HG03378 (cell line): ENCODE data around the gene POP7.
"Not testable (repeated sequence)": the region's sequence is repeated elsewhere in the genome, so short reads cannot be mapped to it uniquely, and the experiment has no call there.

Experiments used
- ATAC-seq: cut with Tn5 transposase; IDR thresholded peaks from one replicate; pipeline ENCODE4 v1.9.1; 2021; ENCODE audit warnings: mild to moderate bottlenecking, moderate library complexity; ENCODE audit not compliant: unreplicated experiment

Gene POP7

GRCh38 chr7:100705753-100706671 is at the start of gene POP7:
TSS of gene POP7 (plus strand) at chr7:100706121. CDS start at chr7:100706831, 710 bp downstream.
- peak; percentile 68 for ATAC-seq

GRCh38 chr7:100662194-100662776 is 43.6 kb upstream of the POP7 start:
- not testable (repeated sequence) for ATAC-seq

DNA sequence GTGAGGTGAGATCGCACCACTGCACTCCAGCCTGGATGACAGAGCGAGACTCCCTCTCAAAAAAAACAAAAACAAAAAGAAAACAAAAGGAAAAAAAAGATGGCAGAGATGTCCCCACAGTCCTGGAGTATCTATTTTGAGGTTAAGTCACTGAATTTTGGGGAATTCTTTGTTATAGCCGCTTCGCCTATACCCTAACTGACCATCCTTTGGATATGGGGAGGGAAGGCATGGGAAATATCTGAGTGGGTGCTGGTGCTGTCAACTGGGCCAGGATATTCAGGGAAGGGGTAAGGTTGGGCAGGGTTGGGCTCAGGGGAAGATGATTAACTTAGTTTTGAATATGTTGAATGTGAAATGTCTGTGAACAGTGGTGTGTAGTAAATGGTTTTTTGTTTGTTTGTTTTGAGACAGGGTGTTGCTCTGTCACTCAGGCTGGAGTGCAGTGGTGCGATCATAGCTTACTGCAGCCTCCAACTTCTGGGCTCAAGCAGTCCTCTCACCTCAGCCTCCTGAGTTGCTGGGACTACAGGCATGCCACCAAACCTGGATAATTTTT is 40.7 kb upstream of the POP7 start:
- ATAC-seq = no peak

DNA sequence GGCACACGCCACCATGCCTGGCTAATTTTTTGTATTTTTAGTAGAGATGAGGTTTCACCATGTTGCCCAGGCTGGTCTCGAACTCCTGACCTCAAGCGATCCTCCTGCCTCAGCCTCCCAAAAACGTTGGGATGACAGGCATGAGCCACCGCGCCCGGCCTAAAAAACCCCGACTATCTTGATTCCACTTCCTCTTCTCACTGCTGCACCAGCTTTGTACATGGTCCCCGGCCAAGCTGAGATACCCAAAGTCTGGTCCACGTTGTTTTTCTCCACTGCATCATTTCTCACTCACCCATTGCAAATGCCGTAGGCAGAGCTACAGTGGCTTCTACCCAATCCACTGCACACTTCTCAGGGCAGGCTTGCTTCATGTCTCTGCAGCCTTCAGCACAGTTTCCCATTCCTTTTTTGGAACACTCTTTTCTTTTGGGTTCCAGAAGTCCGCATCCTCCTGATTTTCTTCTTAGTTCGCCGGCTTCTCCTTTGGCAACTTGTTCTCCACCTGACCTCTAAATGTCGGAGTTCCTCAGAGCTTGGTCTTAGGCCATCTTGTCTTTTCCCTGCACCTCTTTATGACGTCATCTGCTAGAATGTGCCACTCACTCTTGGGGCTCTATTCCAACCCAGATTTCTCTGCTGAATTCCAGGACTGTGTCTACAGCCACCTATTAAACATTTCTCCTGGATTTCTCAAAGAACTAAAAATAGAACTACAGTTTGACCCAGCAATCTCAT is 38.4 kb upstream of the POP7 start:
- ATAC-seq = no peak

- no peak for ATAC-seq
Observed at GRCh38 chr7:100668069-100668449, 37.9 kb upstream of the POP7 start.

- not testable (repeated sequence) for ATAC-seq
Observed at GRCh38 chr7:100669106-100669505, 36.8 kb upstream of the POP7 start.

GRCh38 chr7:100670074-100670473 is 35.8 kb upstream of the POP7 start:
- ATAC-seq = no peak

DNA sequence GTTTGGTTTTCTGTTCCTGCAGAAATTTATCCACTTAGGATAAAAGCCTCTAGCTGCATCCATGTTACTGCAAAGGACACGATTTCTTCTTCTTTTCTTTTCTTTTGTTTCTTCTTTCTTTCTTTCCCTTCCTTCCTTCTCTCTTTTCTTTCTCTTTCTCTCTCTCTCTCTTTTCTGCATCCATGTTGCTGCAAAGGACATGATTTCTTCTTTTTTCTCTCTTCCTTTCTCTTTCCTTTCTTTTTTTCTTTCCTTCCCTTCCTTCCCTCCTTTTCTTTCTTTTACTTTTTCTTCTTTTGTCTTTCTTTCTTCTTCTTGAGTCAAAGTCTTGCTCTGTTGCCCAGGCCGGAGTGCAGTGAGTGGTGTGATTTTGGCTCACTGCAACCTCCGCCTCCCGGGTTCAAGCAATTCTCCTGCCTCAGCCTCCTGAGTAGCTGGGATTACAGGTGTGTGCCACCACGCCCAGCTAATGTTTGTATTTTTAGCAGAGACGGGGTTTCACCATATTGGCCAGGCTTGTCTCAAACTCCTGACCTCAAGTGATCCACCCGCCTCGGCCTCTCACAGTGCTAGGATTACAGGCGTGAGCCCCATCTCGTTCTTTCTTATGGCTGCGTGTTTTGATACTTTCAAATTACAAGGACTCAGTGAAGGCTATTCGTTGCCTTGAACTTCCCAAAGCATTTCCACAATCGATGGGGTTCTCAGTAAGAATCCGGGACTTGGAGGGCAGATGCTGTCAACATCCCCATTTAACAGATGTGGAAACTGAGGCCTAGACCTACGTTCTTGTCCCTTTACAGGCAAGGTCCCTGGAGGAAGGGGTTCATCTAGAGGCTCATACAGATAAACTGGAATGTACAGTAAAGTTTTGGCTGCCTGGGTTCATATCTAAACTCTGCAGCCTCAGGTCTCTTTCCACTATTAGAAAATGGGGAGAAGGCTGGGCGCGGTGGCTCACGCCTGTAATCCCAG is 34.3 kb upstream of the POP7 start:
- no peak for ATAC-seq

DNA sequence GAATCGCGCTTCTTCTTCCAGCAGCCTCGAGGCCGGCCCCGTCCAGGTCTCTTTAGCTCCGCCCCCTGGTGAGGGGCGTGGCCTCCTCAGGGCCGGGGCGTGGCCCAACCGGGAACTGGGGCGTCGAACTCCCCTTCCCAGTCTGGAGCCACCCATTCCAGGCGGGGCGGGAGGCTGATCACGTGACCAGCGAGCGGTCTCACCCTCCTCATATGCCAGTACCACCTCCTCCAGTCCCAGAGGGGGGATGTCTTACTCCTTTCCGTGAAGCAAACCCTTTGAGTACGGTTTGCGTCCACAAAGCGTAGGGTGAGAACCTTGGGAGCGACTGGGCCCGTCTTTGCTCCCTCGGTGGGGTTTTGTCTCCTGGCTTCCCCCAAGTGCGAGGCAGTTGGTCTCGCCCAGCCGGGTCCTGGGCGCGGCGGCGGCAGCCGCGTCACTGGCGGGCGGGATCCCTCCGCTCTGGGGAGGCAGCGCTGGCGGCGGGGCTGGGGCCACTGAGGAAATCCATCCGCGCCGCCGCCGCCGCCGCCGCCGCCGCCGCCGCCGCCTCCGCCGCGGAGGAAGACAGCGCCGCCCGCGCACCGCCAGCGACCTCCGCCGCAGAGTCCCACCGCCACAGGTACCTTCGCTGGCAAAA is 32.5 kb upstream of the POP7 start, which contains the start of gene GNB2:
TSS of gene GNB2 (plus strand) at position 439 of the 640 bp plus-strand sequence. CDS start 2,526 bp downstream, outside the sequence.
- peak; percentile 56 for ATAC-seq

DNA sequence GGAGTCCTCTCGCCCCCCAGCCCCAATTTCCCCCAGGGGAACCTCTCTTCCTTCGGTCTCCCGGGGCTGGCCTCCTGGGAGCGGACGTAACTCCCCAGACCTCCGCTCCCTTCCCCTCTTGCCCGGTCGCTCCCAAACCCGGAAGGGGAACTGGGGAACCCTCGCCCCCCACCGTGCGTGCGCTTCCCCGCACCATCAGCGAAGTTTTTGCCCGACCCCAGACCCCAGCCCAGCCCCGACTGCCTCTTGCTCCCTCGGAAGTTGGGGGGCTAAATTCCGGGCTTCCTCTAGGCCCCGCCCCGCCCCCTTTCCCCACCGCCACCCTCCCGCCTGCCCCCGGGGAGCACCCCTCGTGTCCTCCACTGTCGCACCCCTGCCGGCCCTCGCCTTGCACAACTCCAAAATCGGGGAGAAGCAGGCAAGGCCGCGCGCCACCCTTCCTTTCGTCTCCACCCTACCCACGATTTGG is 31.9 kb upstream of the POP7 start:
- no peak for ATAC-seq

DNA sequence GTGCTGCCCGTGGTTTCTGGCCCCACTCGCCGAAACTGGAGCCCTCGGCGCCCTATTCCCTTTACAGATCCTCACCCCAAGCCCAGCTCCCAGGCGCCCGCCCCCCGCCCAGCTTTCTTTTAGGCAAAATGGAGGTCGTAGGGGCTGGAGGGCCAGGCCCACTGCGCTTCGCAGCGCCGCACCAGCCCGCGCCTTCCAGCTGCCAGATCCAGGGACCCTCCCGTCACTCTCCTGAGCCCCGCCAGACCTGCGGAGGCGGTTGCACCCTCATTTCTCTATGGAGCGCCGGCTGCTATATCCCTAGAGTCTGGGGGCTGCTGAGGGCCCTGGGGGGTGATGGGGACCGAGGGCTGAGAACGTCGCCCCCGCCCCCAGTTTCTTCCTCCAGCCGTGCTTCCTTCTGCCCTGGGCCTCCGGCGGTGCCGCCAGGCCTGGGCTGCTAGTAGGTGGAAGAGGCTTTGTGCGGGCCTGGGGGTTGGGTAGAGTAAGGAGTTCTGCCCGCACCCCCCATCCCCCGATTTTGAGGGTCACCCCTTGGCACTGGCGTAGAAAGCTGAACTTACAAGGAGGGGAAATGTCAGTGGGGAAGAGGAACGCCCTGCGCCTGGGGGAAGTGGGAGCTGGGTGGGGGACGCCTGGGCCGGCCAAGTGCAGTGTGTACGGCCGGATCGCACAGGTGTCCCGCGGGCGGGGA is 31.4 kb upstream of the POP7 start:
- ATAC-seq = no peak

GRCh38 chr7:100675105-100675451 is 30.8 kb upstream of the POP7 start:
- no peak for ATAC-seq

DNA sequence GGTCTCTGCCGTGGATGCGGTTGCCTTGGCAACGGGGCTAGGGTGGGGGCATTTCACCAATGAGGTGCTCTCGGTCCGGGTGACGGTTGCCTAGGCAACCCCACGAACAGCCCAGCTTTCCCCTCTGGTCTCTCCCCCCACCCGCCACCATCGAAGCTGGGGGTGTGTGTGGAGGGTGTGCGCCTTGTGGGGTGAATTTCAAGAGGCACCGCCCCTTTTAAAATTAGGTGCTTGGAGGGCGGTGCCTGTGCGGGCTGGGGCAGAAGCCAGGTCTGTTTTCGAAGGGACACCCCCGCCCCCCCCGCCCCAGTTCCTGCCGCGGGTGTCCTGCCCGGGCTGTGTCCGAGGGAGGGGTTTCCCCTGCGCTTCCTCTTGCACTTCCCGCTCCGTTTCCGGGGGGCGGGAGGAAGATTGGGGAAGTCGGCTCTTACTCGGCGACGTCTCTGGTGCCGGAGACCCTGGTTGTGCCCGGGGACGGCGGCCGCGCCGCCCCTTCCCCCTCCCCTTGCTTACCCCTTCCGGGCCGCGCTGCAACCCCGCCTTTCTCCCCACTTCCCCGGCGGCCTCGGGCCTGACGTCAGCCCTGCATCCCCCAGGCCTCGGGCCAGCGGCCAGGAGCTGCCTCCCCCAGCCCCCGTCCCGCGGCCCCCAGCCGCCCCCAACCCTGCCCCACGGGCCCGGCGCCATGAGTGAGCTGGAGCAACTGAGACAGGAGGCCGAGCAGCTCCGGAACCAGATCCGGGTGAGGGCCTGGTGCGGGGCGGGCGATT is 30.2 kb upstream of the POP7 start:
- ATAC-seq = peak; percentile 36

GRCh38 chr7:100676501-100677306 is 29.2 kb upstream of the POP7 start:
- ATAC-seq = no peak

DNA sequence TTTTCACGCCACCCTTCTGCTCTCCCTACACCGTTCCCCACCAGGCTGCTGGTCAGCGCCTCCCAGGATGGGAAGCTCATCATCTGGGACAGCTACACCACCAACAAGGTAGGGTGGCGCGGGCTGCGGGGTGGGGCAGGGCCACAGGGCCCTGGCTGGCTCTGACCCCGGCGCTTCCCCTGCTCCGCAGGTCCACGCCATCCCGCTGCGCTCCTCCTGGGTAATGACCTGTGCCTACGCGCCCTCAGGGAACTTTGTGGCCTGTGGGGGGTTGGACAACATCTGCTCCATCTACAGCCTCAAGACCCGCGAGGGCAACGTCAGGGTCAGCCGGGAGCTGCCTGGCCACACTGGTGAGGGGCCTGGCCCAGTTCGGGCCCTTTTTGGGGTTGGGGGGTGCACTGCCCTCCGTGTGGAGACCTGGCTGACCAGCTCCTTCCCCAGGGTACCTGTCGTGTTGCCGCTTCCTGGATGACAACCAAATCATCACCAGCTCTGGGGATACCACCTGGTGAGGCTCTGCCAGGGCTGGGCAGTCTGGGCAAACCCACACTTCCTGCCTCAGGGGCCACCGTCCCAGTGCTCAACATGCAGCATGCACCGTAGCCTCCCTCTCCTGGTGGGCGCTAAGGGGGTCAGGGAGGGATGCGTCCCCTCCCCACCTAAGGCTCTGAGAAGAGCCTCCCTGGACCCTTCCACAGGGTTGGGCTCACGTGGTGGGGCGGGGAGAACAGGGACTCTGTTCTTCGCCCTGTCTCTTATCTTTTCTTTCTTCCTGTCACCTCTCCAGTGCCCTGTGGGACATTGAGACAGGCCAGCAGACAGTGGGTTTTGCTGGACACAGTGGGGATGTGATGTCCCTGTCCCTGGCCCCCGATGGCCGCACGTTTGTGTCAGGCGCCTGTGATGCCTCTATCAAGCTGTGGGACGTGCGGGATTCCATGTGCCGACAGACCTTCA is 28.3 kb upstream of the POP7 start:
- ATAC-seq = no peak

DNA sequence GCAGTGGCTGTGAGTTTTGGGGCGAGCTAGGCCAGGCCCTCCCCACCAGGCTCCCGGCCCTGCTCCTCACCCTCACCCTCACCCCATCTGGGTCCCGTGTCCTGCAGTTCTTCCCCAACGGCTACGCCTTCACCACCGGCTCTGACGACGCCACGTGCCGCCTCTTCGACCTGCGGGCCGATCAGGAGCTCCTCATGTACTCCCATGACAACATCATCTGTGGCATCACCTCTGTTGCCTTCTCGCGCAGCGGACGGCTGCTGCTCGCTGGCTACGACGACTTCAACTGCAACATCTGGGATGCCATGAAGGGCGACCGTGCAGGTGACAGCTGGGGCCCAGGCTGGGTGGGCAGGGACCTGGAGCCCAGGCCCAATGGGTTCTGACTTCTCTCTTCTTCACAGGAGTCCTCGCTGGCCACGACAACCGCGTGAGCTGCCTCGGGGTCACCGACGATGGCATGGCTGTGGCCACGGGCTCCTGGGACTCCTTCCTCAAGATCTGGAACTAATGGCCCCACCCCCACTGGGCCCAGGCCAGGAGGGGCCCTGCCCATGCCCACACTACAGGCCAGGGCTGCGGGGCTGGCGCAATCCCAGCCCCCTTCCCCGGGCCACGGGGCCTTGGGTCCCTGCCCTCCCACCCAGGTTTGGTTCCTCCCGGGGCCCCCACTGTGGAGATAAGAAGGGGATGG is 27.5 kb upstream of the POP7 start:
- no peak for ATAC-seq
